GM21360 (cell line): Measurements from ENCODE around the gene DAP.
A peak's percentile ranks its signal among the peaks of the same experiment; 100 is the strongest.

Experiments used
- ATAC-seq: cut with Tn5 transposase; IDR thresholded peaks from one replicate; pipeline ENCODE4 v1.9.1; 2021; ENCODE audit warnings: mild to moderate bottlenecking, moderate library complexity; ENCODE audit not compliant: unreplicated experiment

DAP gene

DNA sequence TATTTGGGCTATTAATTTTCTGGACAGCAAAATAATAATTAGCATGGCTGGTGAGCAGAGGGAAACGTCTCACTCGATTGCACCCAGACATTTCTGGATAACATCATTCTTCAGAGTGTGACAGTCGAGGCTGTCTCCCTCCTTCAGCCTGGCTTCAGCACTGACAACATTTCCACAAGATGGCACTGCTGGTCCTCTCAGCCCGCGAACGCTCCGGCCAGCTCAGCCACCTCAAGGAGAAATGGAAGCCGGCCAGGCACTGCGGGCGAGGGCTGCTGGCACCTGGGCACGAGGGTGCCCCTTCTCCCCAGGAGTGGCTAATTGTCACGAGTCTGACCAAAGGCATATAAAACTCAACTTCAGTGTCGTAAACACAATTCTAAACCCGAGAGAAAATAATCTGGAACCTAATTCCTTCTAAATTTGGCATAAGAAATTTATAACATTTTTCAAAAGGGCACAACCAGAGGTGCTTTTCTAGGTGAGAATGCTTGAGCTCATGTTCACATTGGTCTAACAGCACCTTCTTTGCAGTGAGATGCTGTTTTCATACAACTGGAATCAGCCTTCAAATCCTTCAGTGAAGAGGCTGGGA is 65.9 kb downstream of the DAP start:
- no peak for ATAC-seq

GRCh38 chr5:10691826-10692785 is 68.9 kb downstream of the DAP start:
- ATAC-seq: no peak

GRCh38 chr5:10690460-10691440 is 70.3 kb downstream of the DAP start:
- no peak for ATAC-seq

- peak; percentile 33 for ATAC-seq
Measured at GRCh38 chr5:10689391-10690081, 71.5 kb downstream of the DAP start.

DNA sequence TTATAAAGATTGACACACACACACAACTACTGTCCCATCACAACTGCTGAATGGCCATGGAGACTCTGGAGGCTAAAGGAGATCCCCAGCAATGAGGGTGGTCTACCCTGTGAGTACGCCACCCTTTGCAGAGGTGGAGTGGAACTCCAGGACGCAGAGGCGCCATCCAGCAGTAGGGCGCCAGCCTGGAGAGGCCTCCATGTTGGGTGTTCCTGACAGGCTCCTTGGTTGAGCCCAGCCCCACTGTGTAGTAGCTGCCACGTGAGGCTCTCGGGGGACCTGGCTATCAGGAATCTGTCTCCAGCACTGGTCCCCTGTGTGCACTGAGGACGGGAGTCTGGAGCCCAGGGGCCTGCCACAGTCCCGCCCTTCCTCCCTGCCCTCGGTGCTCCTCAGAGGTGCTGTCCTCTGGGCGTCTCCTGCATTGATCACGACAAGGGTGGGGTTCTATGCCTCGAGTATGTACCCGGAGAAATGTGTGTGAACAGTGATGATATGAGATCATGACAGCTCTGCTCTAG is 72.3 kb downstream of the DAP start:
- ATAC-seq: no peak

- no peak for ATAC-seq
Measured at GRCh38 chr5:10686890-10687289, 74.1 kb downstream of the DAP start.

- peak; percentile 81 for ATAC-seq
Measured at GRCh38 chr5:10685115-10685521, 75.9 kb downstream of the DAP start.

- ATAC-seq: peak; percentile 69
Measured at GRCh38 chr5:10684303-10685086, 76.5 kb downstream of the DAP start.

GRCh38 chr5:10682801-10683525 is 78.1 kb downstream of the DAP start:
- no peak for ATAC-seq

GRCh38 chr5:10681731-10682679 is 79.0 kb downstream of the DAP start:
- no peak for ATAC-seq

- ATAC-seq: no peak
Measured at GRCh38 chr5:10680876-10681481, 80.1 kb downstream of the DAP start.

- ATAC-seq: no peak
Measured at GRCh38 chr5:10679336-10679988, 81.6 kb downstream of the DAP start.

GRCh38 chr5:10678244-10678643 is 82.8 kb downstream of the DAP start:
- no peak for ATAC-seq

- no peak for ATAC-seq
Measured at GRCh38 chr5:10677533-10677932, 83.5 kb downstream of the DAP start.

DNA sequence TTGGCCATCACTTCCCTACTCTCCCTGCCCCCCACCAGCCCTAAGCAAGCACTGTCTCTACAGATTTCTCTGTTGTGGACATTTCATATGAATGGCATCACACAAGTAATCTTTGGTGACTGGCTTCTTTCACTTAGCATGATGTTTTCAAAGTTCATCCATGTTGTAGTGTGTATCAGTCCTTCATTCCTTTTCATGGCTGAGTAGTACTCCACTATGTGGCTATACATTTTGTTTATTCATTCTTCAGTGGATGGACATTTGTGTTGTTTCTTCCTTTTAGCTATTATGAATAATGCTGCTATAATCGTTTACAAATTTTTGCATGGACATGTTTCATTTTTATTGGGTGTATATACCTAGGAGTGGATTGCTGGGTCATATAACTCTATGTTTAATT is 84.1 kb downstream of the DAP start:
- no peak for ATAC-seq

DNA sequence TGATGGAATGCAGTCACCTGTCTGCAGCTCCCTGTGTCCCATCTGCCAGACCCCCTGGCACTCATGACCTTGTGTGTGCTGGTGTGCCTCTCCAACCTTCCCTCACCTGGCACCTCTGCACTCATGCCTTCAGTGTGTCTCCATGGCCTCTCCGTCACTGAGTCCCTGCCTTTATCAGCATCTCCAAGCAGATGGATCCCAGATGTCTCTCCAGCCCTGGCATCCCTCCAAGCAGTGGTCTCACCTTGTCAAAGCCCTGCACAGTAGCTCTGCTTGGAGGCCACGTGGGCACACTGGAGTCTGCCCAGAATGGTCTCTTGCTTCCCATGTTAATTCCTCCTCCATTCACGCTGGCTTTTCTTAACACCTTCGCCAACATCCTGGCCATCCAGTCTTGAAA is 84.8 kb downstream of the DAP start:
- ATAC-seq: no peak

DNA sequence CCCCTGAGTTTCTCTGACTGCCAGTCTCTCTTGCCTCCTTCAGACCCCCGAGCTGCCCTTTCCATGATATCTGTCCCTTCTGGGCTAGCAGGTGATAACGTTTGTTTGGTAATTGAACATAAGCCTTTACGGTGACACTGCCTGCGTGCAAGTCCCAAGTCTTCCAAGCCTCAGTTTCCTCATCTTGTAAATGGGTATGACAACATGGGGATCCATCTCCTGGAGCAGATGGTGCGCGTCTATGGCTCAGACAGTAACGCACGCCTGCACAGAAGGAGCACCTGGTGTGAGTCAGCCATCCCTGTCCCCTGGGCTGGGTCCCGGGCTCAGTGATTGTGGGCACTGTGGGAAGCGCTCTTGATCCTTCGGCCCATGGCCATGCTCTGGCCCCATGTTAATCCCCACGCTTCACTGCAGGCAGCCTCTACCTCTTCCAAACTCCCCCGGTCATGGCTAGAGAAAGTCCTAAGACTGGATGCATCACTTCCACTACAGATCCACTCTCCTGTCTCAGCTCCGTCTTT is 85.8 kb downstream of the DAP start:
- ATAC-seq: no peak
